HPDE6-E6E7 (cell line): ENCODE data around the gene OXSR1.
A peak's percentile ranks its signal among the peaks of the same experiment; 100 is the strongest.
"Not testable (repeated sequence)": the region's sequence is repeated elsewhere in the genome, so short reads cannot be mapped to it uniquely, and the experiment has no call there.

Experiments used
- DNase-seq: peaks from one replicate; pipeline ENCODE4 v3.0.0; 2011; ENCODE audit warnings: missing footprints; ENCODE audit errors: extremely low spot score

OXSR1 gene

DNA sequence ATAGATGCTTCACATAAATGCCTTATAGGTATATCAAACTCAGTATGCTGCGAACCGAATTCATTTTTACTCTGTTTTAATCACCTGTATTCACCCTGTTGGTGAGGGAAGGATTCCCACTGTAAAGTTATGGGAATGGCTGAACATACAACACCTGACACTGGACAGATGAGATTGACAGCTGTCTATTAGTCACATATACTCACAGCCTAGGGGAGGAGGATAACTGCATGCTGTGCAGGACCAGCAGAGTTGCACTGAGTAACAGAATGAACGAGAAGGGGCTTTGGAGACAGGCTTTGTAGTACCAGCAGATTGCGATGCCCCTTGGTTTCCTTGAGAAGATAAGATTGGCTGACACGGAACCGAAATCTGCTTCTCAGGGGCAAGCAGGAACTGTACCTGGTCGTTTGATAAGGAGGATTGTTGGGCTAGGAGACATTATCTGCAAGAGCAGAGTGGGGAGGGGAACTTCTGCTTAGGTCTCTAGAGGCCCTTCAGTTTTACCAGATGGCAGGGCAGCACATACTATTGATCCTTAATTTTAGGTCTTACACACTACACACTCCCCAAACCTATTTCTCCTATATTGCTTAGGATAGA is 56.8 kb downstream of the OXSR1 start:
- DNase-seq = no peak

DNA sequence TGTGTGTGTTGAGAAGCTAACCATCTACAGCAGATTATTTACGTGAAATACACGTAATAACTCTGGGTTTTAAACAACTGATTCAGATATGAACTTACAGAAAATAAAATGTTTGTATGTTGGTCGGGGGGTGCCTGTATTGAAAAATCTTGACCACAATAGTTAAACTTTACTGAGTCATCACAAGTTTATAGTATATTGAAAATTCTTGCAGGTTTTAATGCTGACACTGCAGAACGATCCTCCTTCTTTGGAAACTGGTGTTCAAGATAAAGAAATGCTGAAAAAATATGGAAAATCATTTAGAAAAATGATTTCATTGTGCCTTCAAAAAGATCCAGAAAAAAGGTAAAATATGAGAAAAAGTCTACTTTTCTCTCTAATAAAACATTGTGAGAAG is 59.0 kb downstream of the OXSR1 start:
- DNase-seq = no peak

DNA sequence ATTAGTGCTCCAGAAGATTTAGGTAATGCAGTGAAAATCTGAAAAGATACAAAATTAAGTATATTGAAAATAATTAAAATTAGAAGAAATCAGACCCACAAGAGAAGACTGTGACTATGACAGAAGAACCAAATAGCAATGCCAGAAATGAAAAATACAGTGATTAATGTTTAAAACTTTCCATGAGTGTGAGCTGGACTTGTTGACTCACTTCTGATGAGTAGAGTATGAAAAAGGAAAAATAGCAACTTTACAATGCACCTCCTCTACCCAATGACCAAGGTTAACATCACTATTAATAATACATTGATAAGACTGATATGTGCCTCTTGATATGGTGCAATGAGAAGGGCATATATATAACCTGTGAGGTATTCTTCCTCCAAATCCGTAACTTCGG is 60.9 kb downstream of the OXSR1 start:
- no peak for DNase-seq

DNA sequence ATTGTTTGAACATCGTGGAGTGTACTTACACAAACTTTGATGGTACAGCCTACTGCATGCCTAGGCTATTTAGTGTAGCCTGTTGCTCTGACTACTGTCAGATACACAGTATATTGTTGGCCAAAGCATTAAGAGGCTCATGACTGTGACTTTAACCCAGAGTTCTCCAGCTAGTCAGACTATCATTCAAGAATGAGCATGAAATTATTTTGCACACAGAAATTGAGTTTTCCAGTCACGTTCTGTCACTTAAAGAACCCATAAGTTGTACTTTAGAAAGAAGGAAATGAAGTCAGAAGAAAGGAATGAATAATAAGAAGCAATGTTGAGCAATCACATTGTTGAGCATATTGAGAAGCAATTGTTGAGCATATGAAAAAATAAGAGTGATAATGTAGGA is 62.7 kb downstream of the OXSR1 start:
- no peak for DNase-seq

GRCh38 chr3:38229036-38229435 is 63.7 kb downstream of the OXSR1 start:
- DNase-seq = no peak

DNA sequence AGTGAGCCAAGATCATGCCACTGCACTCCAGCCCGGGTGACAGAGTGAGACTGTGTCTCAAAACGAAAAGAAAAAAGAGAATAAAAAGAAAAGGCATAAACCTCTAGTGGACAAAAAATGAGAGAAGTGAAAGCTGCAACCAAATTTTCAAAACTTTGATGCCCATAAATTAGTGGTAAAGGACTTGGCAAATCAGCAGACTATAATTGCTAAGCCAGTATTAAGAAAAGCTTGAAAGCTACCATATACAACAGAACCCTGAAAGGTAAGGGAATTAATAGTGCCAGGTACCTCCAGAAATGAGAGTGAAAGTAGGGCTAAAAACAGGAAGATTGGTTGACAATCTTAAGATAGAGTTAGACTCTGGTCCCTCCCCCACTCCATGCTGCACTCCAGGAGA is 67.4 kb downstream of the OXSR1 start:
- no peak for DNase-seq

DNA sequence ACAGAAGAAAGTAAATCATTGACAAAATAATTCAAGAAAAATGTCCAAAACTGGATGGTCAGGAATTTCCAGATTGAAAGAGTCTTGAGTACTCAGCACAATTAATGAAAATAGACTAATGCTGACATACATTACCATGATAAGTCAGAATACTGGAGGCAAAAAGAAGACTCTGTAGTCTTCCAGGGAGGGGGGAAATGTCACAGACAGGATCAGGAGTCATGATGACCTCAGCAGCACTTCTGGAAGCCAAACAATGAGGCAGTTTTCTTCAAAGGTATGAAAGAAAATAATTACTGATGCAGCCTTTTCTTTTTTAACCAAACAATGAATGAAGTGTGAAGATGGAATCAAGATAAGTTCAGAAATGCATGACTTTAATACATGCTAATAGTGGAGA is 70.1 kb downstream of the OXSR1 start:
- DNase-seq = no peak

DNA sequence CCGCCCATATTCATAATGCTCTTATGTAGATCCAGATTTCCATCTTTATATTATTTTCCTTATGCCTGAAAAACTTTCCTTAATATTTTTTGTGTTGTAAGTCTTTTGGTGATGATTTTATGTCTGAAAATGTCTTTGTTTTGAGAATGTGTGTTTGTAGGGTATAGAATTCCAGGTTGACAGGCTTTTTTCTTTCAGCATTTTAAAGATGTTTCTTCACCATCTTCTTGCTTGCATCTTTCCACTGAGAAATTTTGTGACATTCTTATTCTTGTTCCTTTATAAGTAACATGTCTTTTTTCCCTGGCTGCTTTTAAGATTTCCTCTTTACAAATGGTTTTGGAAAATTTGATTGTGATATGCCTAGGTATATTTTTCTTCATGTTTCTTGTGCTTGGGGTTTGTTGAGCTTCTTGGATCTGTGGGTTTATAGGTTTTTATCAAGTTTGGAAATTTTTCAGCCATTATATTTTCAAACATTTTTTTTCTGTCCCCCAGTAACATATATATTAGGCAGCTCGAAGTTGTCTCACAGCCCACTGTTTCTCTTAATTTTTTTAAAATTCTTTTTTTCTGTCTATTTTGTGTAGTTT is 73.2 kb downstream of the OXSR1 start:
- DNase-seq = no peak

GRCh38 chr3:38242812-38243211 is 77.5 kb downstream of the OXSR1 start:
- DNase-seq = not testable (repeated sequence)

DNA sequence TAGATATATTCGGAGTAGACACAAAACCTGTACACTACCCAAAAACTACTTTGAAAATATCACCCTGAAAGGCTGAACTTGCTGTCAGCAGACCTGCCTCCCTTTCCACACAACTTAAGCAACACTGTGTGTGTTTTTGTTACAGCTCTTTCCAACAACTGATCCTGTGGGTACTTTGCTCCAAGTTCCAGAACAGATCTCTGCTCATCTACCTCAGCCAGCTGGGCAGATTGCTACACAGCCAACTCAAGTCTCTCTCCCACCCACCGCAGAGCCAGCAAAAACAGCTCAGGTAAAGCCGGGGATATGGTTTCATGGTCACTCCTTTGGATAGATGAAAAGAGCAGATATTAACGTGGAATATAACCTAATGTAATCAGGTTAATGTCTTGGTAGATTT is 80.6 kb downstream of the OXSR1 start:
- DNase-seq = no peak

DNA sequence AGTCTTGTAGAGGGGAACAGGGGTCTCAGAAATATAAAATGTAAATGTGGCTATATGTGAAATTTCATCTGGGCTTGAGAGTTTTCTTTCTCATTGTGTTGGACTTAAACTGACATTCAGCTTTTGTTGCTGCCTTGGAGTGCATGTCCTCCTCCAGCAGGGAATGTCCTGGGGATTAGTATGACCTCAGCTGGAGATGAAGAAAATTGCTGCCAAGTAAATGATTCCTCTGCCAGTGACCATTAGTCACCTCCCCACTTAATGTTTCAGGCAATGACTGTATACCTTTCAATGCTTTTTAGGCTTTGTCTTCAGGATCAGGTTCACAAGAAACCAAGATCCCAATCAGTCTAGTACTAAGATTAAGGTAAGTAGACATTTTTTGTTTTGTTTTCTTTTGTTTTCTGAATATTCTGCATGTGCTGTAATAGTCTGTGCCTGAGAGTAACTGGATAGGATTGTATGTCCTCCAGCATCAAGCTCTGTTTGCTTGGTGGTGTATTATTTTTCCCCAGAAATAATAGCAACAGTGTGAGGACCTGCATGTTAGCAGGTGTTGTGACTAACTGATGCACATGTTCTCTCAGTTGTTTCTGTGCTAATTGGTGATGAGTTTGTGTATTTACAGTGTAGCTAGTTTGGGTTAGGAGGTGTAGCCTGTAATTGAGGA is 82.2 kb downstream of the OXSR1 start:
- peak; percentile 36 for DNase-seq

DNA sequence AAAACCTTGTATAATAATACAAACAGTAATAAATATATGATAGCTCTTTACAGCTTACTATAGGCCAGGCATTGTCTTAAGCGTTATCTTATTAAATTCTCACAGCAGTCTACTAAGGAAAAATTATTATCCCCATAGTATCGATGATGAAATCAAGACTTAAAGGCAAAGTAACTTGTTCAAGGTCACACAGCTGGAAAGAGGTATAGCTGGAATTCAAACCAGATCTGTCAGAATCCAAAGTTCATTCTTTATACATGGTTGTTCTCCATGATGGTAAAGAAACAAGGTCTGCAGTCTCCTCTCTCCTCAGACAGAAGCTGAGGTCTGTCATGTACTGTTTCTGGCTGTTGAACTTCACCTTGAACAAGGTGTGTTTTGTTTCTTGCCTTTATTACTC is 84.9 kb downstream of the OXSR1 start:
- no peak for DNase-seq

GRCh38 chr3:38251197-38251596 is 85.9 kb downstream of the OXSR1 start:
- no peak for DNase-seq

GRCh38 chr3:38253704-38254103 is 88.4 kb downstream of the OXSR1 start:
- no peak for DNase-seq

- DNase-seq = no peak
Measured at GRCh38 chr3:38254872-38255271, 89.5 kb downstream of the OXSR1 start.

GRCh38 chr3:38255627-38256026 is 90.3 kb downstream of the OXSR1 start:
- DNase-seq = no peak

DNA sequence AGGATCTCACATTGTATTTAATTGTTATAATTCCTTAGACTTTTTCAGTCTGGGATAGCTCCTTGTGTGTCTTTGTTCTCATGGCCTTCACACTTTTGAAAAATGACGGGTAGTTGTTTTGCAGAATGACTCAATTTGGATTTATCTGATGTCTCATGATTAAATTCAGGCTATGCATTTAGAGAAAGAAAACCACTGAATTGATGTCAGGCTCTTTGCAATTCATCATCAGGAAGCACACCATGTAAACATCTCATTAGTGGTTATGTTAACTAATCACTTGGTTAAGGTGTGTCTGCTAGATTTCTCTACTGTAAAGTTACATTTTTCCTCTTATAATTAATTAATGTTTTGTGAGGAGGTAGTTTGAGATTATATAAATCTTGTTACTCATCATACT is 92.2 kb downstream of the OXSR1 start:
- no peak for DNase-seq

DNA sequence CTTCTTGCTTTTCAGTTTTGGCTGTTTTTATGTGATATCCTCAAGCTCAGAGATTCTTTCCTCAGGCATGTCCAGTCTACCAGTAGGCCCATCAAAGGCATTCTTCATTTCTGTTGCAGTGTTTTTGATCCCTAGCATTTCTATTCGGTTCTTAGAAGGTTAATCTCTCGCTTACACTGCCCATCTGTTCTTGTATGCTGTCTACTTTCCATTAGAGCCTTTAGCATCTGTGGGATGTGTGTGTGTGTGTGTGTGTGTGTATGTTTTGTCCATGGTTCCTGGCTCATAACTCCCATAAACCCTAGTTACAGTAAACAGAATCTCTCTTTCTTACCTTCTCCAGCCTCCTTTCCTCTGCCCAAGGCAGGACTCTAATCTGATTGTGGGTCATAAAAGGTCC is 95.1 kb downstream of the OXSR1 start:
- DNase-seq = no peak

- no peak for DNase-seq
Measured at GRCh38 chr3:38264353-38264771, 99.0 kb downstream of the OXSR1 start.

- no peak for DNase-seq
Measured at GRCh38 chr3:38264779-38265178, 99.4 kb downstream of the OXSR1 start.

DNA sequence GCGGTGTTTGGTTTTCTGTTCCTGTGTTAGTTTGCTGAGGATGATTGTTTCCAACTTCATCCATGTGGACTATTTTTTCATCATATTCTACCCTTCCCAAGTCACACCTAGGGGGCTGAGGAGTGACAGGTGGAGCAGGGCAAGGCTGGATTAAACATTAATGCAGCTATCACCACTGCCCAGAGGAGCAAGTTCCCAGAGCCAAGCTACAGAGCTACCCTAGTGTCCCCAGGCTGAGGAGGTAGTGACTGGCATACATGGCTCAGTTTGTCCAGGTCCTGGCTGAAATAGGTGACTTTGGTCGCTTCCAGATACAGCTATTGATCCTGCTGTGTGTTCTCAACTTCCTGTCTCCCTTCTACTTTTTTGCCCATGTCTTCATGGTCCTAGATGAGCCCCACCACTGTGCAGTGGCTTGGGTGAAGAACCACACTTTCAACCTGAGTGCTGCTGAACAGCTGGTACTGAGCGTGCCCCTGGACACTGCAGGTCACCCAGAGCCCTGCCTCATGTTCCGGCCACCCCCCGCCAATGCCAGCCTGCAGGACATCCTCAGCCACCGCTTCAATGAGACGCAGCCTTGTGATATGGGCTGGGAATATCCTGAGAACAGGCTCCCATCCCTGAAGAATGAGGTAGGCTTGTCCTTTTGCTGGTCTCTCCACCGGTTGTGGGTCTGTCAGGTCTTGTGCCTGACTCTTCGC is 100.4 kb downstream of the OXSR1 start, which contains the start of gene SLC22A13:
Gene SLC22A13 (plus strand): TSS at position 209 of the 704 bp plus-strand sequence. CDS start 49 bp downstream, at position 258.
- no peak for DNase-seq

DNA sequence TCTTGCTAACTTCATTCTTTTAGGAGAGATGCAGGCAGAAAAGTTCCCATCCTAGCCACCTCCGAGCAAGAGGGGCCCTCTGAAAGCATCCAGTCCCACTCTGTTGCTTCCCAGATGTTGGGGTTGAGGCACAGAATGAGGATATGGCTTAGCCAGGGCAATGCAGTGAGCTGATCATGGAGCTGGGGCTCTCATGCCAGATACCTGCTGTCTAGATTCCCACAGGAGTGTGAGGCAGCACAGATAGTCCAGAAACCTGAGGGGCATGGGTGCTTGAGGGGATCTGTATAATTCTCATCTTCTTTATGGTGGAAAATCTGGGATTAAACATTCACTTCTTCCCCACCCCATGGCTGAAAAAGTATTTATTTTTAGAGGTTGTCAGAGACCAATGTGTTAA is 101.5 kb downstream of the OXSR1 start:
- DNase-seq = no peak

GRCh38 chr3:38267662-38268061 is 102.3 kb downstream of the OXSR1 start:
- no peak for DNase-seq
